NCI-H2081 treated with DMSO at 0.1 percent for 48 hours (cell line): ENCODE measurements around the gene ELOVL5.
"Not testable (repeated sequence)": the region's sequence is repeated elsewhere in the genome, so short reads cannot be mapped to it uniquely, and the experiment has no call there.

ENCODE experiments used
- DNase-seq: peaks from one replicate; lab custom pipeline; 2025; lab: John Stamatoyannopoulos, UW

The ELOVL5 gene

GRCh38 chr6:53305506-53306005 lies 43.2 kb downstream of the ELOVL5 start:
- not testable (repeated sequence) for DNase-seq

DNA sequence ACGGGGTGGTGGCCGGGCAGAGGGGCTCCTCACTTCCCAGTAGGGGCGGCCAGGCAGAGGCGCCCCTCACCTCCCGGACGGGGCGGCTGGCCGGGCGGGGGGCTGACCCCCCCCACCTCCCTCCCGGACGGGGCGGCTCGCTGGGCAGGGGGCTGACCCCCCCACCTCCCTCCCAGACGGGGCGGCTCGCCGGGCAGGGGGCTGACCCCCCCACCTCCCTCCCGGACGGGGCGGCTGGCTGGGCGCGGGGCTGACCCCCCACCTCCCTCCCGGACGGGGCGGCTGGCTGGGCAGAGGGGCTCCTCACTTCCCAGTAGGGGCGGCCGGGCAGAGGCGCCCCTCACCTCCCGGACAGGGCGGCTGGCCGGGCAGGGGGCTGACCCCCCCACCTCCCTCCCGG lies 43.8 kb downstream of the ELOVL5 start:
- not testable (repeated sequence) for DNase-seq

- no peak for DNase-seq
Measured at GRCh38 chr6:53302678-53303360, 45.9 kb downstream of the ELOVL5 start.

DNA sequence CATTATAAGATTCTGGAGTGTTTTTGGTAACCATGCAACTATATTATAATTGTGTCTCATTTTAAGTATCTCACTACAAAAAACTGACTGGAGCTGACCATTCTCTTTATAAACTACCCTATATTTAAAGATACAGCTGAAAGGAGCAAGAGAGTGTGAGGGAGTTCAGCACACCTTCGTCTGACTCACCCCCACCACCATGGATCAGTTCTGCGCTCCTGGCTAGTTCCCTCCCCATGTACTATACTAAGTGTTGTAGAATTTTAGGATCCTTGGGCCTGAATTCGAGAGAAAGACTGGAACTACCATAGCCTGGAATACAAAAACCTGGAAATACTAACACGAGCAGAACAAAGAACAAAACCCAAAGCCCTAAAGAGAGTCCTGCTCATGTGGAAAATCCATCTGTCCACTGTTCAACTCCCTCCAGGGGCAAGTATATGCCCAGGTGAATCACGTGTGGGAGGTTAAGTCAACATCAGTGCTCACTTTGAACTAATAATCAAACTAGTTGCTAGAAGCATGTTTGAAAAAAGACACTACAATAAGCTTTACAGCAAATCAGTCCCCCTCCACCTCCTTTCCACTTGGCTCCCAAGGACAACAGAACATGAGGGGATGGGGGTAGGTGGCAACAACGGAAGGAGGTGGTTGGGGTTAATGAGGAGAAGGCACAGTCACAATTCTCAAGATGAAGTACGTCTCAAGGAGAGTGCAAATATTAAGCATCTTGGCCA lies 46.8 kb downstream of the ELOVL5 start:
- no peak for DNase-seq

DNA sequence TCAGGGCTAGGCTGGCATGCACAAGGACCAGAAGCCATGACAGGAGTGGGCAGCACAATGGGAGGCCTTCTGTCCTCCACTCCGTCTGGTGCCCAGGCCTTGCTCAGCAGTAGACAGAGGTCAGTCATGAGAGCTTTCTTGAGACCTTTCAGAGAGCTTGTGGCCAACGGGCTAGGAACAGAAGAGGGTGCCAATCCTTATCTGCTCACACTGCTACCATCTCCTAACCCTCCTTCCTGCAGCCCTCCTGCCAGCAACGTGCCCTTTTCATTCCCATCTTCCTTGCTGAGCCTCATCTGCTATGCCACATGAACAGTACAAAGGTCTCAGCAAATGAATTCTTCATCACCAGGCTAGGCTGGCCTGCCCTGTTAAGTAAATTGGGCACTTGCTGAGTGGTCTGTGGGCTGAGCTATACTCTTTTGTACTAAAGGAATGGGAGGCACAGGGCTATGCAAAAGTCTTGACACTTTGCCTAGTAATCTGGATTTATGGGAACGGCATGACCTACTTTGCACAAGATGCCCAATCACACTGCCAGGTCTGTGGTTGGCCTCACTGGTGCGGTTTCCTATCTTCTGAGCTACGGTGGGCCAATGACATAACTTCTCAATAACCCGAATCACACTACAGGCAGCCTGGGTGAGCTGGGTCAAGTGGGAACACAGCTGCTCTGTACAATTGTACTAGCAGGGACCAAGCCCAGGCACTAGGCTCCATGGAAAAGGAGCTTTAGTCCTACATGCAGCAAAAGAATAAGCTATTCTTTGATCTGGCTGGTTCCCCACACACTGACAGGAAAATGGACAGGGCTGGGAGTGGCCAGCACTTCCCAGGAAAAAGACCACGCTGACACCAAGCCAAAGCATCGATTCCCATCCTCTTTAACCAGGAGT lies 47.8 kb downstream of the ELOVL5 start:
- no peak for DNase-seq

- DNase-seq, result no peak
Measured at GRCh38 chr6:53299331-53300005, 49.3 kb downstream of the ELOVL5 start.

DNA sequence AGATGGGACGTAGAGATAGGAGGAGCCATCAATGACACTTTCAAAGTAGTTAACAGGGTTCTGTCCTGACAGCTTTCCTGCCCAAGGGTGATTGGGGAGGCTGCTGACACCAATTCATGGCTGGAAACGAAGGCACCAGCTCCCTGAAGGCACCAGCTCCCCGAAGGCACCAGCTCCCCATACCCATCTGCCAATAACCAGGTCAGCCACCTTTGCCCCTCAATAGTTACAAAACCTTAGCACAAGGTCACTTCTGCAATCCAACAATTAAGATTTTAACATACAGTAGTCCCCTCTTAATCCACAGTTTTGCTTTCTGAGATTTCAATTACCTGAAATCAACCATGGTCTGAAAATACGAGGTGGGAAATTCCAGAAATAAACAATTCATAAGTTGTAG lies 51.7 kb downstream of the ELOVL5 start:
- DNase-seq, result no peak

DNA sequence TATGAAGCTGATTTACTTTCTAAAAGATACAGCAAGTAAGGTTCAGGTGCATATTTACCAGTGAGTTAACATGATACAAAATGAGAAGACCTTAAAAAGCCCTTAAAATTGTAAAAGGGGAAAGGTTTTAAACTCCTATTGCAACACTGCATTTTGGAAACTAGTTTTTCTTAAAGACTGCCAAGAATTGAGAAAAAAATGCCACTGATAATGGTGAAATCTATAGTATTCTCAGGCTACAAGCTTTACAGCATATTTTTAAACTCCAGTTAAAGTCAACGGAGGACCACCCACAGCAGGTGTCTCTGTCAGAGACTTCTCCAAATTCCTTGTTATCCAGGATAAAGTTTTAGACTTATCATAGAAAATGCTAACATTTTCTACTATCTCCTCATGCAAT lies 53.6 kb downstream of the ELOVL5 start:
- DNase-seq, result no peak

DNA sequence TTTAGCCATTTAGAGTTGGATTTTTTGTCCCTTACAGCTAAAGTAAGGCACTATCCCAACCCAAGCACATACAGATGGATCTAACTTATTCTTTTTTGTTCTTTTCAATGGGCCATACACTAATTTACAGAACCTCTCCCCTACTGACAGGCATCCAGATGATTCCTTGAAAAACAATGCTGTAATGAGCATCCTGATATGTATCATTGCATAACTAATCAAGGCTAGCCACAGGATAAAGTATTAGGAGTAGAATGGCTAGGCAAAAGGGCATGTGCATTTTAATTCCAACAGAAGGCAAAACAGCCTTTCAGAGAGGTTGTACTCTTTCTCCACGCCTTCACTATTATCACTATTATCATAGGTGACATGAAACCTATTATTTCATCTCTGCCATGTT lies 54.1 kb downstream of the ELOVL5 start:
- no peak for DNase-seq

GRCh38 chr6:53294095-53294494 lies 54.7 kb downstream of the ELOVL5 start:
- no peak for DNase-seq

DNA sequence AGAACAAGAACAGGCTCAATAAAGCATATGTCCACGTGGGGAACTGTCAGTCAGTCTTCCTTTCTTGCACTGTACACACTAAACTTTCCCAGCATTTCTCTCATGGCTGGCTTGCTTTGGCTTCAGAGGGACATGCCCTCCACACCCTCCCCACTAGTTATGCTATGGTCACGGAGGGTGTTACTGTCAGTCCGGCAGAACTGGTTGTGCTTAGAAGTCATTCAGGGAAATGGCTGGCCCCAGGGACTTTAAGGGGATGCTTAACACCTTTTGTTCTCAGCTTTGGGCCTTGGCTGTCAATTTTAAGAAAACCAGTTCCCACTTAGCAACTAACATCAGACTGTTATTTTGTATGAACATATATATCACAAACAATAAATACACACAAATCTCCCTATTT lies 55.1 kb downstream of the ELOVL5 start:
- no peak for DNase-seq

- no peak for DNase-seq
Measured at GRCh38 chr6:53290537-53291510, 57.9 kb downstream of the ELOVL5 start.

DNA sequence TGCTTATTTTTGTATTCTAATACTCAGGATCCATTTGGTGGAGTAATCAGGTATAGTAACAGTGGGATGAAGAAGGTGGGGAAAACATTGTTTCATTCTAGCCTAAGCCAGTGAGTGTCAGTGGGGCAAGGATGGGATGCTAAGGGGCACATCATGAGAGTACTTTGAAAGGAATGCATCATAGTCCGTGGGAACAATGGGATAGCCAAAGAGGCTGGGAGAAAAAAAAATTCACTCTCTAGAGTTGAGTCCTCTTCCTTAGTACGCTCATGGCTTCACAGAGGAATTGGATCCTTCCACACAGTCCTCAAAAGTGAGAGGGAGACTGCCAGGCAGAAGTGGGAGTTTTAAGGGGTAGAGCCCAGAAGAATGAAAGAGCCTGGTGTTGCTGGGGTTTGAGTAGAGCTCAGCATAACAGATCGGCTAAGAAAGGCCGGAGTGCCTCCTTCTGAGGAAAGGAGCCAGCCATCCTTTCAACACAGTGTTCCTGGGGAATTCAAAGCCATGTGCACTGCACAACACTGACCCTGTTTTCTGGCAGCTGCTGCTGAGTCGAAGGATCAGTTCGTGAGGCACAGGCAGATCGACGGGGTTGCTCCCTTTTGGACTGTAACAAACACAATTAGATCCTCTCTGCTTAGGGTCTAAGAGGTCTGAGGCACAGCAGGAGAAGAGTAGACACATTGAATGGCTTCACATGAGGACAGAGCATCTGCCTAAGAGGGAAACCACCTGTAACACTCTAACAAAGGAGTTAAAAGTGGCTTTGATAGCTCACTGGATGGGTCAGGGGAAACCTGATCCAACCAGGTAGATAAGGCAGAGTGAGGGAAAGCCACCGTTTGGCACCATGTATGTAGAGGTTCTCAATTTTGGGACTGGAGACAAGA lies 61.2 kb downstream of the ELOVL5 start:
- no peak for DNase-seq

DNA sequence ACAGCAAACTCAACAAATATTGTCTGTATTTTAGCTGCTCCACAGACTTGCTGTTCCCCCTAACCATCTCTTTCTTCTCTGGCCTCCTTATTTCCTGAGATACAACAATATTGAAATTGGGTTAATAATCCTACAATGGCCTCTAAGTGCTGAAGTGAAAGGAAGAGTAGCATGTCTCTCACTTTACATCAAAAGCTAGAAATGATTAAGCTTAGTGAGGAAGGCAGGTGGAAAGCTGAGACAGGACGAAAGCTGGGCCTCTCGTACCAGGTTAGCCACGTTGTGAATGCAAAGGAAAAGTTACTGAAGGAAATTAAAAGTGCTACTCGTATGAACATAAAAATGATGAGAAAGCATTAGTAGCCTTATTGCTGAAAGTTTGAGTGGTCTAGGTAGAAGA lies 63.8 kb downstream of the ELOVL5 start:
- DNase-seq, result no peak

DNA sequence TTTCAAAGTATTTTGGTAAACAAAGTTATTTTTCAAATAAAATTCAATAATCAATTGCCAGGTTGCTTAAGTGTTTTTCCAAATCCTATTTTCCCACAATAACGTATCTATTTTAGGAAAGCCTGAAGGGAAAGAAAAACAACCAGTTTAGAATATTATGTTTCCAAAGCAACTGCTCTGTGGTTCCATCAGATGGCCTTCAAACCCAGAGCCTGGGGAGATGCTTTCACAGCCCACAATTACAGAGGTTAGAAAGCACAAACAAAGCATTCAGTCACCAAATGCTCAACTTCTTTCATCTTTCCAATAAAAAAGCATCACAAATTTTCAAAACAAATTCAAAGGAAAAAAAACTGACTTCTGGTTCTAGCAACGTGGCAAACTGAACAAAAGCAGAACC lies 66.0 kb downstream of the ELOVL5 start:
- DNase-seq, result no peak

DNA sequence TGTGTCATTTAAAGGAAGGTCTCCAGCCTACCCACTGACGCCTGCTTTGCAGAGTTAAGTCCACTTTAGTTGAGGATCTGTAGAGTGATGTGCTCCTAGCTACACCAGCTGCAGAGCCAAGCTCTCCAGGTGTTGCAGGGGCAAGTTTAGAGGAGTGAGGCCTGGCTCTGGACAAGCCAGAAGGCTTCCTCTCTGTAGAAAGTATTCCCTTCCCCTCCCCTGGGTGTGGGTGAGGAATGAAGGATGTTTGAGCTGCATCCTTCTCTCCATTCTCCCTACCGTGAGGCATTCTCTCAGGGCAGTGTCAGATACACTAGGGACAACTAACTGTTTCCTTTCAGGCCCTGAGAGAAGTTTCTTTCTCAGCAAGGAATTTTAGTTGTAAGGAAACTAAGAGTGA lies 66.5 kb downstream of the ELOVL5 start:
- no peak for DNase-seq

DNA sequence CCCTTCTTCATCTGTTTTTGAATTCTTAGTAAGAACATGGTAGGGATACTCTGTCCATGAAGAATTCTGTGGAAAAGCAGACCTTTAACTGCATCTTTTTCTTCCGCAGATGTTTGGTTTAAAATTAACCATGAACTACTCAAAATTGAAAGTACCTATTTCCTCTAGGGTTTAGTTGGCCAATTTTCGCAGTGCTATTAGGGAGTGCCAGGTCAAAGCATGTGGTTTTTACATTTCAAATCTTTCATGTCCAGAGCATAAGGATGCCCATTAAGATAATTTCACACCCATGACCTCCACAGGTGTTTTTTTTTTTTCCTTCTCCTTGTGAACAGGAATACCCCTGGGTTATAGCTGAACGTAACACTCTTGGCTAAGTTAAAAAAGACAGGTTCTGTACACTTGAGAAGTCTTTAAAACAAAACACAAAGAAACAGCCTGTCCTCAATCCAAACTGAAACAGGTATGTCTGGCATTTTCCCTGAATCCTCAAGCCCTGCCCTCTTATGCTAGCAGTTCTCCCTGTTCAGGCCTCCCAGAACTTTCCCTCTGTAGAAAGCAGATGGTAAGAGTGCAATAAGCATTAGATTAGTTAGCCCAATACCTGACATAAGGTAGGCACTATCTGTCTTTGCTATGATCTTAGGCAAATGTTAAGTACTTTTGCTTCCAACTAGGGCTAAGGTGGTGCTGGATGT lies 67.1 kb downstream of the ELOVL5 start:
- no peak for DNase-seq

GRCh38 chr6:53280207-53280606 lies 68.5 kb downstream of the ELOVL5 start:
- DNase-seq, result no peak

- DNase-seq, result no peak
Measured at GRCh38 chr6:53279293-53279692, 69.5 kb downstream of the ELOVL5 start.
